Kidney tubule cell (primary cell): ENCODE data around the gene PTPRJ.
"Not testable (repeated sequence)": the region's sequence is repeated elsewhere in the genome, so short reads cannot be mapped to it uniquely, and the experiment has no call there.

ENCODE experiments used
- DNase-seq: peaks from one replicate; pipeline ENCODE4 v3.0.0-alpha.2; 2018; ENCODE audit warnings: low spot score

PTPRJ gene

DNA sequence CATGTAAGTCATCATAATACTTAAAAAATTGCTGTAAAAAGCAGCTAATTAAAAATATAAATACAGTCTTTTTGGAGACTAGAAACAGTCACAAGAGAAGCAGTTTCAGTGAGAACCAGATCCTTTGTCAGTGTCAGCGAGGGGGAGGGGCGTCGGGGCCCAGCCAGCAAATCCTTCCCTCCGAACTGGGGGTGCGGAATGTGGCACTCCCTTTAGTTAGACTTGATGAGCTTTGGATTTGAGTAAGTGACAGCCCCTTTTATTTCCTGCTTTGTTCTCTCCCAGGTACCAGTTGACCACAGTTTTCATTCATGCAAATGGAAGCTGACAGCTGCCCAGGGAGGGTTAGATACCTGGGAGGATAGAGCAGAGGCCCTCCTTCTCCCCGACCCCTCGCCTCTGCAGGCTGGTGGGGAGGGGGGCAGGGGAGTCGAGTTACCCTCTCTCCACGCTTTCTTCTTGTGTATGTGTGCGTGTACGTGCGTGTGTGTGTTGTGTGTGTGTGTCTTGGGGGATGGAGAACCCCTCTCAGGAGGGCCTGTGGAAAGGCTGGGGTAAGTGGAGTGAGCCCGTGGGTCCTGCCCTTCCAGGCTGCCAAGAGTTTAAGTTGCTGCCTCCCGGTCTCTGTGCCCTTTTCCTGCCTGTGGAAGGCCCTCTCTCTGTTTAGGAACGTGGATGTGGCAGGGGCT is 38.3 kb downstream of the PTPRJ start:
- no peak for DNase-seq

GRCh38 chr11:48019217-48019584 is 38.8 kb downstream of the PTPRJ start:
- no peak for DNase-seq

- no peak for DNase-seq
These were observed 39.2 kb downstream of the PTPRJ start for GRCh38 chr11:48019595-48019994.

DNA sequence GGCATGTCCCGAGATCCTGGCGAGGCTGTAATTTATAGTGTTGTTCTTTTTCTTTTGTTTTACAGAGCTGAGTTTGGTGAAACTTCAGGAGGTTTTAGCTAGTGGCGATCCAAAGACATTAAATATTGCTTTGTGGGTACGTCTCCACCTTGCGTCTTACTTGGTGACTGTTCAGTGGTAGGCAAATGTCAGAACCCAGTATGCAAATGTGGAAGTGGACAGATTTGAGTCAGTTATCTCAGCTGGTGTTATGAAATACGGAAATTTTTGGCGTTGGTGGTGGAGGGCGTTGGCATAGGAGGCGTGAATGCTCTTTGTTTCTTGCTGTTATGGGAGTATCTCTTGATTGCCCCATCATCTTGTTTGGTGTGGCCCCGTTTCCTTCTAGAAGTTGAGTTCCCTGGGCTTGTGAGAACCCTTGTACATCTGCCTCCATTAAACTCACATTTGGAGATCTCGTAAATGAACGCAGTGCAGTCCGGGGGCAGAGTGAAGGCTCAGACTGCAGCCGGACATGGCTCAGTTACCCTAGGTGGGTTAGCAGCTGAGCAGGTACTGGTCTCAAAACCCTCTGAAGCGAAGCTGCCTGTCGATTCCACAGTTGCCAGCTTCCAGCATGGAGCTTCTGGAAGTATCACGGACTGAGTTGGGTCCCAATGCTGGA is 39.9 kb downstream of the PTPRJ start:
- DNase-seq, result no peak

DNA sequence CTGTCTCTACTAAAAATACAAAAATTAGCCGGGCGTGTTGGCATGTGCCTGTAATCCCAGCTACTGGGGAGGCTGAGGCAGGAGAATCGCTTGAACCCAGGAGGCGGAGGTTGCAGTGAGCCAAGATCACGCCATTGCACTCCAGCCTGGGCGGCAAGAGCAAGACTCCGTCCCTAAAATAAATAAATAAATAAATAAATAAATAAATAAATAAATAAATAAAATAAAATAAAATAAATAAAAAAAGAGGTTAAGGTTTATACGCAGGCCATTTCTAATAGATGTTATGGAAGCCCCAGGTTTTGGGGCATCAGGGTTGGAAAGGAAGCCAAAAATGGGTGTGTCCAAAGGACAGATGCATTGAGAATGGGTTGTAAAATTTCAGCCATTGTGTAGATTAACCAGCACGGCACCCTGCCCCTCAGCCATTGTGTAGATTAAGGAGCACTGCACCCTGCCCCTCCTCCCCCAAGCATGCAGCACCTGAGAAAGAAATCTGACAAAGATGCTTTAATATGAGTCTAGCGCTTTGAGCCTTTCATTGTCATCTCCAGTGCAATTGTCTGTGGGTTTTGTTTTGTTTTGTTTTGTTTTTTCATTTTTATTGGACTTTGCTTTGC is 41.0 kb downstream of the PTPRJ start:
- DNase-seq, result not testable (repeated sequence)

DNA sequence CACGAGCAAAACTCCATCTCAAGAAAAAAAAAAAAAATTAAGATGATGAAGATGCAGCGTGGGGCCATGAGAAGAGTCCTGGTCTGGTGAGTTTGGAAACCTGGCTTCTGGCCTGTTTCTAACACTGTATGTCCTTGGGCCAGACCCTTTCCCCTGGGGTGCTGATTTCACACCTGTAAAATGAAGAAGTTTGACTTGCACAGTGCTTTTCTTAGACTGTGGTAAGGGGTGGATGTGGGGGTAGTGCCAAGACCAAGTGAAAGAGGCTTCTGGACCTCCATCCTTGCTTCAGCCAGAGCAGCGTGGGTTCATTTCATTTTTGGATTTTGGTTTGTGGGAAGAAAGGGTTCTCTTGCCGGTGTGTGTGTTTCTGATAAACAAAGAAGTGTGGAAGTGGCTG is 42.1 kb downstream of the PTPRJ start:
- no peak for DNase-seq

DNA sequence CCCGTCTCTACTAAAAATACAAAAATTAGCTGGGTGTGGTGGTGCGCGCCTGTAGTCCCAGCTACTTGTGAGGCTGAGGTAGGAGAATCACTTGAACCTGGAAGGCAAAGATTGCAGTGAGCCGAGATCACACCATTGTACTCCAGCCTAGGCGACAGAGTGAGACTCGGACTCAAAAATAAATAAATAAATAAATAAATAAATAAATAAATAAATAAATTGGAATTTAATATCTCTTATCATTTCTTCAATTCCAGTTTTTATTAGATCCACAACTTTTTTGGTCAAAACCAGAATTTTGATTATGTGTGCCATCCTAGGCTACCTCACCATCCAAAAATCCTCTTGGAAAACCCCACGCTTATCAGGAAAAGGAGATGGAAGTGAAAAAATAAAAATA is 43.2 kb downstream of the PTPRJ start:
- not testable (repeated sequence) for DNase-seq

DNA sequence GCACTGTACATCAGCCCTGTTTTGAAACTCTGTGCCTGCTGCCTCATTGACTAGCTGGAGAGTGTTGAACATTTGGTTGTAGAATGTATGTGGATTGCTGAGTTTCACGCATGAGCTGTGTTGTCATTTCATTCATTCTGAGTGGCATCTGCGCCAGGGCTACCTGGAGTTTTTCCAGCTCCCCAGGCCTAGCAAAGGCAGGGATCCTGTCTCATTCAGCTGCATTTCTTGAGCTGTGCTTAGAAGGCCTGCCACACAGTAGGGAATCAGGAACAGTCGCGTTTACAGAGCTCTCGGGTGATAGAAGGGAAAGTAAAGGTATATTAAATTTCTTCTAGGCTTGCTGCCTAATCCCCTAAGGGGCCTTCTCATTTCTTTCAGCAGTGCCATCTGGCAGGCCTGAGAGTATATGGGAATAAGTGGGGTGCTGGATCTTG is 44.3 kb downstream of the PTPRJ start:
- peak; percentile 40 for DNase-seq

GRCh38 chr11:48025293-48025983 is 45.1 kb downstream of the PTPRJ start:
- DNase-seq, result peak; percentile 39

GRCh38 chr11:48025984-48026340 is 45.6 kb downstream of the PTPRJ start:
- no peak for DNase-seq

- DNase-seq, result no peak
These were observed 48.7 kb downstream of the PTPRJ start for GRCh38 chr11:48028914-48029680.

DNA sequence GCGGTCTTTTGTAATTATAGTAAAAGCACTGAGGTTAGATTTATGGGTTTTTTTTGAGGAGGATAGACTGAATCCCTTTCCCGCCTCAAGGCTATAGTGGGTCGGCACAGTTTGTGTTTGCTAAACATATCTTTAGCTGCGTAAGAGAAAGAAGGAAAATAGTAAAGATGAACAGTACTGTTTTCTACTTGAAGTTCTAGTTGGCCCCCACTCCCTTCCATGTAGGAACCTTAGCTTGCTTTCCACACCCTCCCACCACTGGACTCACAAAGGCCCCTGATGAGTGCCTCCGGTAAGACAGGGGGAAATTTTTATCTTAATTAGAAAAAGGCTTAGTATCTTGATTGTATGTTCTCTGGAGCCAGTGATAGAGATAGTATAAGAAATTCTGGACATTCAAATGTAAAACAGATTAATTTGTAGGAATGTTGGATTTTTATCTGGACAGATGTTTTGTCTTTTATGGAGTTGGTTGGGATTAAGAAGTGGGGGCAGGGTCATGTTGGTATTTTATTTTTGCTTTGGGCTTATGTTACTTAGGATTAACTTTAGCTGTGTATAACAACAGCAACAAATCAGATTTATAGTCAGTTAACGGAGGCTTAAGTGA is 49.4 kb downstream of the PTPRJ start:
- no peak for DNase-seq

- DNase-seq, result no peak
These were observed 51.2 kb downstream of the PTPRJ start for GRCh38 chr11:48031602-48032001.

DNA sequence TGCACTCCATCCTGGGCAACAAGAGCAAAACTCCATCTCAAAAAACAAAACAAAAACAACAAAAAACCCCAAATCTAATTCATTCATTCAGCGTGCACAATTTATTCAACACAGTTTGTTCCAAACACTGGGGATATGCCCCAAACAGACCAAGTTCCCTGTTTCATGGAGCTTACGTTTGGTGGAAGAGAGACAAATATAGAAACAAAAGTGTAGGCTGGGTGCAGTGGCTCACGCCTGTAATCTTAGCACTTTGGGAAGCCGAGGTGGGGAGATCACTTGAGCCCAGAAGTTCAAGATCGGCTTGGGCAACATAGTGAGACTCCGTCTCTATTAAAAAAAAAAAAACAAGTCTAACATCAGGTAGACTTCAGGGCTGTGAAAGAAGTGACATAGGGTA is 52.4 kb downstream of the PTPRJ start:
- no peak for DNase-seq

GRCh38 chr11:48033918-48034341 is 53.6 kb downstream of the PTPRJ start:
- no peak for DNase-seq

- DNase-seq, result no peak
These were observed 54.8 kb downstream of the PTPRJ start for GRCh38 chr11:48034926-48035871.

DNA sequence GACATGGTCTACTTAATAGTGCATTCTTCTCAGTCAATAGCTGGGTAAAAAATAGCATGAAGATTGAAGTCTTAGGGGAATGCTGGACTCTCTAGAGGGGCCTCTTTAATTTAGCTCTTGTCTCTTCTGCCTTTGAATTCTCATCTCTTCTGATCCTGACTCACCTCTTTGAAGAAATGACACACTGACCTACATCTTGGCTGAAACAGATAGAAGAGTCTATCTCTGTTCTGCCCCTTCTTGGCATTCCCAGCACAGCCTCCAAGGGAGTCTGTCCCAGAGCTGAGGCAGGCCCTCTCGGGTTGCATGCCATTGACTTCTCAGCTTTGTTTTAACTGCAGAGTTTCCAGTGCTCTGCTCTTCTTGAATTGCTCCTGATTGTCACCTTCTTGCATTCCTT is 55.7 kb downstream of the PTPRJ start:
- DNase-seq, result no peak

- no peak for DNase-seq
These were observed 56.1 kb downstream of the PTPRJ start for GRCh38 chr11:48036466-48036865.

DNA sequence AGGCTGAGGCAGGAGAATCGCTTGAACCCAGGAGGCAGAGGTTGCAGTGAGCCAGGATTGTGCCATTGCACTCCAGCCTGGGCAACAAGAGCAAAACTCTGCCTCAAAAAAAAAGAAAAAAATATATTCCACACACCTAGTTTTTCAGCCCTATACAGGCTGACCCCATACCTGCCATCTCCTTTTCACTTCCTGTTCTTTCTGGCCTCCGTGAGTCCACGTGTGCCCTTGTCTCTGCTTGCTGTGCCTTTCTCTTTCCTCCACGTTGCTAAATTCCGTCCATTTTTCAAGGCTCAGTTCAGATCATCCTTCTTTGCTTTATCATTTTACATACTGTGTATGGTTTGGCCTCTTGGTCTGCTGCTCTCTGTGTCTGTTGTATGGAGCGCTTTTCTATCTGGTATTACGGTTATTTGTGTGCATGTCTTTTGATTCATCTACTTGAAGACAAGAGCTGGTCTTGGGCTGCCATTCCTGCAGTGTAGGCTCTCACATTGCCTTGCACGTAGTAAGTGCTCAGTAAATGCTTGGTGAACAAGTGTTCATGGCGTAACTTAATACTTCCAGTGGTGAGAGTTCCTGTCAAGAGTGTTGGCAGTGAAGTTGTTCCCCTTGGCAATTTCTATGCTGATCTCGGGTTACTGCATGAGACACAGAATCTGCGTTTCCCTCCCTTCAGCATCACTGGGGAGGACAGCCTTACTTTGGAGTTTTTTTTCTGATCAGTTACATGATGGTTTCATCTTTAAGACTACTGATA is 57.5 kb downstream of the PTPRJ start:
- no peak for DNase-seq
